Esophagus squamous epithelium (tissue), 4 donors: ENCODE measurements around the gene RAB6B.

Experiments used
- CTCF ChIP-seq, 6 experiments: fragments of 450-650 bp in 4 of 6; fragments of 200-600 bp in 2 of 6; sonication (generic) in 2 of 6; IDR thresholded peaks; one replicate each; pipeline ENCODE4 v1.5.1; 2016 to 2019; ENCODE audit warnings: antibody characterized with exemption in 6 of 6, mild to moderate bottlenecking in 4 of 6, moderate library complexity in 4 of 6
- POLR2A ChIP-seq, 4 donors: fragments of 450-650 bp; IDR thresholded peaks; one replicate each; pipeline ENCODE4 v1.6.1; 2017; ENCODE audit warnings: antibody characterized with exemption in 4 of 4, mild to moderate bottlenecking in 4 of 4, moderate library complexity in 3 of 4

- TF ChIP-seq CTCF (IDR thresholded peaks at IDR 0.05): no peak
- TF ChIP-seq POLR2A (IDR thresholded peaks at IDR 0.05): no peak
Measured at GRCh38 chr3:133896002-133896761, 500 bp upstream of the RAB6B start.
